Hepatocyte (in vitro differentiated cells): Measurements from ENCODE around the gene ZNF792. TPM values are rescaled to one million over a fixed set of nuclear protein-coding genes. Genes with fewer than 3 reads are reported as not detected.
"Not testable (repeated sequence)": the region's sequence is repeated elsewhere in the genome, so short reads cannot be mapped to it uniquely, and the experiment has no call there.

Experiments used
- DNase-seq: peaks from one replicate; pipeline ENCODE4 v3.0.0-alpha.2; 2016; ENCODE audit warnings: low spot score
- H2AFZ ChIP-seq: fragments of 200-600 bp; sonication (generic); 2 replicates; pipeline ENCODE4 v1.6.0; 2016; ENCODE audit warnings: antibody characterized with exemption, mild to moderate bottlenecking
- H3K27ac ChIP-seq: fragments of 200-600 bp; sonication (generic); 2 replicates; pipeline ENCODE4 v1.5.1; 2016; ENCODE audit warnings: mild to moderate bottlenecking
- H3K27me3 ChIP-seq: fragments of 200-600 bp; sonication (generic); 2 replicates; pipeline ENCODE4 v1.6.1; 2016
- H3K36me3 ChIP-seq: fragments of 200-600 bp; sonication (generic); replicated peaks from 2 replicates; pipeline ENCODE4 v1.5.1; 2016; ENCODE audit warnings: low read depth; ENCODE audit not compliant: insufficient read depth
- H3K4me1 ChIP-seq: fragments of 200-600 bp; sonication (generic); 2 replicates; pipeline ENCODE4 v1.5.1; 2016; ENCODE audit warnings: mild to moderate bottlenecking, moderate library complexity; ENCODE audit not compliant: insufficient read depth
- H3K4me2 ChIP-seq: fragments of 200-600 bp; sonication (generic); 2 replicates; pipeline ENCODE4 v1.6.0; 2016
- H3K4me3 ChIP-seq: fragments of 200-600 bp; sonication (generic); 2 replicates; pipeline ENCODE4 v1.5.1; 2016; ENCODE audit warnings: mild to moderate bottlenecking
- H3K79me2 ChIP-seq: fragments of 200-600 bp; sonication (generic); 2 replicates; pipeline ENCODE4 v1.6.0; 2017; ENCODE audit warnings: mild to moderate bottlenecking
- H3K9me2 ChIP-seq: fragments of 200-600 bp; sonication (generic); replicated peaks from 2 replicates; pipeline ENCODE4 v1.6.0; 2017; ENCODE audit warnings: mild to moderate bottlenecking; ENCODE audit not compliant: insufficient read depth
- H3K9me3 ChIP-seq: fragments of 200-600 bp; sonication (generic); 2 replicates; pipeline ENCODE4 v1.5.1; 2016; ENCODE audit warnings: low read depth, mild to moderate bottlenecking
- H4K20me1 ChIP-seq: fragments of 200-600 bp; sonication (generic); 2 replicates; pipeline ENCODE4 v1.6.0; 2016; ENCODE audit warnings: mild to moderate bottlenecking; ENCODE audit not compliant: insufficient read depth, poor library complexity, severe bottlenecking
- CTCF ChIP-seq: fragments of 200-600 bp; sonication (generic); IDR thresholded peaks from 2 replicates; pipeline ENCODE4 v1.5.1; 2016; ENCODE audit warnings: antibody characterized with exemption, mild to moderate bottlenecking; ENCODE audit not compliant: poor library complexity
- EZH2 ChIP-seq: fragments of 200-600 bp; sonication (generic); IDR thresholded peaks from 2 replicates; pipeline ENCODE4 v1.6.1; 2016; ENCODE audit warnings: antibody characterized with exemption, mild to moderate bottlenecking, borderline replicate concordance
- EZH2phosphoT487 ChIP-seq: fragments of 200-600 bp; sonication (generic); IDR thresholded peaks from one replicate; pipeline ENCODE4 v1.6.1; 2018; ENCODE audit warnings: antibody characterized with exemption, mild to moderate bottlenecking, low read depth, moderate library complexity; ENCODE audit not compliant: unreplicated experiment, severe bottlenecking
- WGBS: methylation state at CpG from one replicate; pipeline ENCODE4 v1.1.6; 2016; ENCODE audit warnings: low lambda C conversion rate; ENCODE audit errors: missing lambda C conversion rate; 5-methylcytosine and 5-hydroxymethylcytosine counted together
- polyA plus RNA-seq: library from polyadenylated mRNA; unstranded; fragments of >200 nt; fragmentation: Nextera tagmentation; extraction: Ambion mirVana; gene quantifications from 2 replicates; pipeline ENCODE4 v1.2.1, GENCODE V29; 2016
- total RNA-seq: library from RNA; depleted of rRNA; stranded (reverse); fragments of >200 nt; gene quantifications from 2 replicates; pipeline ENCODE4 v1.2.3, GENCODE V29; 2014

The ZNF792 gene
- total and polyA plus RNA-seq, 2 experiments from 2014 or later: 3.5 to 9.5 TPM

- Histone ChIP-seq H3K36me3 (no peaks in the 10 kb centered on the region), H3K4me2 (no peak overlapping the region), H3K27me3 (no peaks in the 10 kb centered on the region), H3K4me3 (no peak overlapping the region), H3K9me3 (no peaks in the 10 kb centered on the region), H4K20me1 (peaks cover 4% of the 10 kb centered on the region), H3K4me1 (peaks cover 8% of the 10 kb centered on the region), H3K79me2 (peaks cover 27% of the 10 kb centered on the region), H2AFZ (no peak overlapping the region), H3K9me2 (no peaks in the 10 kb centered on the region), H3K27ac (no peak overlapping the region)
- TF ChIP-seq EZH2: no peak
- no peak for TF ChIP-seq CTCF
- TF ChIP-seq EZH2phosphoT487: no peak
- whole genome bisulfite sequencing: 97% methylated on average over 13 of the region's 13 CpGs
- DNase-seq: no peak
These were observed 47.2 kb upstream of the ZNF792 start for GRCh38 chr19:35011091-35011689.

- 97% methylated on average over 35 of the region's 36 CpGs for WGBS
These were observed 45.7 kb upstream of the ZNF792 start for GRCh38 chr19:35009424-35010415.

GRCh38 chr19:35008891-35009341, 44.9 kb upstream of the ZNF792 start:
- Histone ChIP-seq H3K4me3 (no peak overlapping the region), H3K27ac (no peak overlapping the region), H3K9me2 (no peaks in the 10 kb centered on the region), H4K20me1 (peaks cover 18% of the 10 kb centered on the region), H3K4me1 (peaks cover 29% of the 10 kb centered on the region), H3K36me3 (no peaks in the 10 kb centered on the region), H3K27me3 (no peaks in the 10 kb centered on the region), H3K79me2 (peaks cover 47% of the 10 kb centered on the region), H3K9me3 (no peaks in the 10 kb centered on the region), H3K4me2 (no peak overlapping the region), H2AFZ (no peak overlapping the region)
- TF ChIP-seq CTCF: no peak
- TF ChIP-seq EZH2phosphoT487: no peak
- TF ChIP-seq EZH2: no peak
- WGBS: 86% methylated on average over 11 of the region's 12 CpGs
- no peak for DNase-seq

More at GRCh38 chr19:35009424-35010415, 45.7 kb upstream of the ZNF792 start:
- peaks cover 38% of the 10 kb centered on the region for H3K79me2 ChIP-seq
- no peak for DNase-seq
- TF ChIP-seq CTCF (no peak), EZH2phosphoT487 (no peak), EZH2 (no peak)
- H3K4me3 ChIP-seq: no peak overlapping the region
- H3K4me1 ChIP-seq: peaks cover 22% of the 10 kb centered on the region
- H3K9me3 ChIP-seq: no peaks in the 10 kb centered on the region
- no peaks in the 10 kb centered on the region for H3K36me3 ChIP-seq
- H3K27ac ChIP-seq: no peak overlapping the region
- no peak overlapping the region for H3K4me2 ChIP-seq
- H3K27me3 ChIP-seq: no peaks in the 10 kb centered on the region
- peaks cover 11% of the 10 kb centered on the region for H4K20me1 ChIP-seq
- no peak overlapping the region for H2AFZ ChIP-seq
- no peaks in the 10 kb centered on the region for H3K9me2 ChIP-seq

GRCh38 chr19:35007427-35007826, 43.4 kb upstream of the ZNF792 start:
- not testable (repeated sequence) for H3K27me3 ChIP-seq, H3K9me3 ChIP-seq, H3K4me2 ChIP-seq, H2AFZ ChIP-seq, H3K4me3 ChIP-seq, H3K9me2 ChIP-seq, H3K36me3 ChIP-seq, DNase-seq
- H4K20me1 ChIP-seq: peaks cover 24% of the 10 kb centered on the region
- 97% methylated on average over 8 of the region's 8 CpGs for WGBS
- H3K79me2 ChIP-seq: peaks cover 58% of the 10 kb centered on the region
- H3K4me1 ChIP-seq: peaks cover 39% of the 10 kb centered on the region
- peak overlapping the region; percentile 91 for H3K27ac ChIP-seq
